Renal cortex interstitium (tissue), 11 donors: ENCODE results near the gene PFN4. TPM values are rescaled to one million over a fixed set of nuclear protein-coding genes. Genes with fewer than 3 reads are reported as not detected.

Experiments used
- DNase-seq, 11 donors: peaks; one replicate each; pipeline ENCODE4 v3.0.0-alpha.2; 2013; ENCODE audit warnings: low read depth in 9 of 11, low spot score in 4 of 11; ENCODE audit errors: extremely low read depth in 1 of 11
- polyA plus RNA-seq, 3 donors: library from polyadenylated mRNA; unstranded; fragments of 120-200 nt; gene quantifications; one replicate each; pipeline ENCODE4 v1.2.1, GENCODE V29; 2013; ENCODE audit not compliant: insufficient read length in 3 of 3

PFN4 gene
- polyA plus RNA-seq, 3 donors: 1.5 to 3.5 (median 2.6) TPM

DNA sequence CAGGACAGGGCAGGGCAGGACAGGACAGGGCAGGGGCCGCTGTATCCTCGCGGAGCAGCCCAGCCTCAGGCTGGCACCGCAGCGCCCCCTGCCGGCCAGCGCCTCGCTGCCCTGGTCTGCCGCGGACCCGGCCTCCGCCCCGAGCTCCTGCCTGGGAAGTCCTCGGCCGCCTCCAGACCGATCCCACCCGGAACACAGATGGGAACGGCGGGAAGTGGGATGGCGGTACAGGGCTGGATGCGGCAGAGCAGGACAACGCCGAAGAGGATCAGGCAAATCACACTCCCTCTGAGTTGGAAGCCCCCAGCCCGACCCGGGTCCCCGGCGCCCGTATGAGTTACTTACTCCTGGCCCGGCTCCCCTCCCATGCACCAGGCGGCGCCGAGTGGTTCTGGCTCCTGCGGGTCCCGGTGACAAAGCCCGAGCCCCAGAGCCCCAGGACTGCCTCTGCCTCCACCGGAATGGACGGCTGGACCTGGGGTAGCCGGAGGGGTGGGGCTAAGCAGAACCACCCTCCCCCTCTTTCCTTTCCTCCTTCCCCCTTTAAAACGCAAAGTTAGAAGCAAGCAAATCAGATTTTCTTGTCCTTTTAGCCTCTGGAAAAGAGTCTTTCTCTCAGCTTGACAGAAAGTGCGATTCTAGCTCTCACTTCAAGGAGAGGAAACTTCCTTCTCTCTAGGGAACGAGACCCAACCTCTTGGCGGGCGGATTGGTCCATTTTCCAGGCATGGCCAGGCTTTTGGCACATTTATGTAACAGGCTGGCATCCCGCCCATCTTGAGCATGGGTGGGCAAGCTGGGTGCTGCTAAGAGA lies 38.5 kb downstream of the PFN4 start, which contains the start of gene TP53I3:
TP53I3 (minus strand) TSS at position 449 of the 814 bp plus-strand sequence. CDS start 508 bp downstream, outside the sequence.
- peak; percentile 69 to 92 (median 87) for DNase-seq

DNA sequence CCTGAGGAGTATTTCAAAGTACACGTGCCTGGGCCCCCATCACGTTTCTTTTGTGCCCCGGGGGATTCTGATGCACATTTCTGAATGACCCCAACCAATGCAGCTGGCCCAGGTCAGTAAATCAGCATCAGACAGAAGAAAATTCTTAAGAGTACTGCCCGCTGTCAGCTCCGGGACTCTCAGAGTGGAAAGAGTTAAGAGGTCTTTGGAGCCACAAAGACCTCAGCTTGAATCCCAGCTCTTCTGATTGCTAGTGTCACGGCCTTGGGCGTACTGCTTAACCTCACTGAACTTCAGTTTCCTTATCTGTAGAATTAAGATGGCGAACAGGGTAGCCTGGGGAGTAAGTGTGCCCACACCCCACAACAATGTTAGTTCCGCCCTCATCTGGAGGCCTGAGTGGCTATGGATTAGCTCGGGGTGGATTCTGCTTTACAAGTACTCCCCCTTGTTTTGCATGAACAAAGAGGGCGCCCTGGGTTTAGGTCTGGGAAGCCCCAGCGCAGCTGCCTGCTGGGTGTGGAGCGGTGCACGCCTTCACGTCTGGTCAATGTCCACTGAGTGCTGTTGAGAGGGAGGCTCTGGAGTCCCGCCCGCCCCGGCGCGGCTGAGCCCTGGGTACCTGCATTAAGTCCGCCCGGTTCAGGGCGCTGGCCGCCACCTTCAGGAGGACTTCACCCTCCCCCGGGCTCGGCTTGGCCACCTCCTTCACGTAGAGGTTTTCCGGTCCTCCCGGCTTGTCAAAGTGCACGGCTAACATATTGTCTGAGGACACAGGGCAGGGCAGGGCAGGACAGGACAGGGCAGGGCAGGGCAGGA lies 39.4 kb downstream of the PFN4 start:
- peak in 10 of 11 donors; percentile 48 to 77 (median 67) for DNase-seq

DNA sequence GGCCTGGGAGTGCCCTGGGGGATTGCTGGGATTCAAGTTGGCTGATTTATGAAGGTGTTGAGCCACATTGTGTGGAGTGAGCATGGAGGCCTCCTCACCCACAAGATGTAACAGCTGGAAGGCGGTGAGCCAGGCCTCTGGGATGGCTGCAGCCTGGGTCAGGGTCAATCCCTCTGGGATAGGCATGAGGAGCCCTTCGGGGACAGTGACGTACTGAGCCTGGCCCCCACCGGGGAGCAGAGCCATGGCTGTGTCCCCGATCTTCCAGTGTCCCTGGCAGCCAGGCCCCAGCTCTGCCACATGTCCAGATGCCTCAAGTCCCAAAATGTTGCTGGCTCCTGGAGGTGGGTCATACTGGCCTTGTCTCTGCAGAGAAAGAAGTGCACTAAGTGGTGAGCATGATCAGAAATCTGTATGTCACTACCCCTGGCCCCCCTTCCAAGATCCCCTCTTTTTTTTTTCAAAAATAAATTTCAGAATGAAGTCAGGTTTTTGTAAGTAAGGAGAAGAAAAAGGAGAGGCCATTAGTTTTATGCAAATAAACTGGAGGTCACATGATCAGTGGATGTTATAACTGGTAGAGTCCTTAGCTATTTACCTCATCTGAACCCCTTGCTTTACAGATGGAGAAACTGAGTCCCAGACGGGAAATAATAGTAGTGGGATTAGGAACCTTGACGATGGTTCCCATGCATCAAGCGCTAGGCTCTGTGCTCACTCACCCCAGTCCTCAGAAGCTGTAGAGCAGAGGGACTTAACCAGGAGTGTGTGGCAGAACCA lies 40.2 kb downstream of the PFN4 start:
- DNase-seq: no peak

DNA sequence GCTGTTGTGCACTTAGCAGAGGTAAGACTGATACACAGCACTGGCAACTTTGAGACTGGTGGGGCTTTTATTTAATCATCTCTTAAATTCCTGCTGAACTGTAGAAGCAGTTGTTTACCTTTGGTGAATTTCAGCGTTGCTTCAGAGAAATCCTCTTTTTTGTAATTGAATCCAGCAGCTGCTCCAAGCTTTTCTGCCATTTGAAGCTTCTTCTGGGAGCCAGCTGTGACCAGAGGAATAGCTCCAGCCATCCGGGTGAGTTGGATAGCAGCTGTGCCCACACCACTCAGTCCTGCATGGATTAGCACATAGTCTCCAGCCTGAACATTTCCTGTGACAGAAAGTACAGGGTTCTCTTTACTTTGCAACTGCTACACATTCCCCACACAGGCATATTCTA lies 42.4 kb downstream of the PFN4 start:
- no peak for DNase-seq

DNA sequence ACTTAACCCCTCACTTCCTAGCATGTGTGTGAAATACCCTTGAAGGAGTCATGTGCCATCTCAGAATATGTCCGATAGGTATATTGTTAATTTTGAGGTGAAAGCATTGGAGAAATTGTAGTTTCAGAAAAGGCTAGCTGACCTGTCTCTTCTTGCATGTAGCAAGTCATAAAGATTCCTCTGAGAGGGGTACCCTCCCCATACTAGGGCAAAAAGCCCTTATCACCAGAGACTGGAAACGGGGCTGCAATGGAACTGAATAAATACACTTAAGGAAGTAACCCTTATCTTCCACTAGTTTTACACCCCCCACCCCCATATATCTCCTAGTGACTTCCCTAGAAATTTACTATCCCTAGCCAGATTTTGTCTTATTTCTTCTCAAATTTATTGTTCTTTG lies 45.3 kb downstream of the PFN4 start:
- DNase-seq: no peak

DNA sequence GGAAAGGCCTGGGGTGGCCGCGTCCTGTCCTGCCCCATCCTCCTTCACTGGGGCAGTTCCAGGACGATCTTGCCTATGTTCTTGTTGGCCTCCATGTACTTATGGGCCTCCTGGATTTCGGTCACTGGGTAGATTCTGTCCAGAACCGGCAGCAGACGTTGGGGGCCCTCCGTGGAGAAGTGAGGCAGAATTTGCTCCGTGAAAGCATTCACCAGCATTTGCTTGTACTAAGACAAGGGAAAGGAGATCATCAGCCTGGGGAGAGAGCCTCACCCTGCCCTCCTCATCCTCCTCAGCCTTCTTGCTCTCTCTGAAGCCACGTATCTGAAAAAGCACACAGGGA lies 45.6 kb downstream of the PFN4 start:
- no peak for DNase-seq

DNA sequence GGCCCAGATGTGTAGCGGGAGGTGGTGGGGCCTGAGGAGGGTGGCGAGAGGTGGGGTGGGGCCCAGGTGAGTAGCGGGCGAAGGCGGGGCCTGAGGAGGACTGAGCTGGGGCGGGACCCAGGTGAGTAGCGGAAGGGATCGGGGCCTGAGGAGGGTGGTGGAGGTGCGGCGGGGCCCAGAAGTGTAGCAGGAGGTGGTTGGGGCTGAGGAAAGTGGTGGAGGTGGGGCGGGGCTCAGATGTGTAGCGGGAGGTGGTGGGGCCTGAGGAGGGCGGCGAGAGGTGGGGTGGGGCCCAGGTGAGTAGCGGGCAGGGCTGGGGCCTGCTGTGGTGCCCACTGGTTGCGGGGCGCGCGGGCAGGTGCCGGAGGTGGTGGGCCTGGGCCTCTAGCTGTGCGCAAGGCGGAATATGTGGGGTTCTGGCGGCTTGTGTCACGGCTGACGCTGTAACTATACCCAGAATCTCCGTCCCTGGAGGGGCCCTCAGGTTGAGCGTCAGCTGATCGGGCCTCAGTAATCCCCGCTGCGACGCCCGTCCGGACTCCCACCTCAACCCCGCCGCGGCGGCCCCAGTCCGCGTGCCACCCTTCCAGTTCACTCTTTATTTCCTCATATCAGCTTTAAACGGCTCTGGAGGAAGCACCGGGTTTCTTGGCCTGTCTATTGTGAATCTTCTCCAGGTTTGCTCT lies 46.1 kb downstream of the PFN4 start:
- peak in 4 of 11 donors; percentile 11 to 28 (median 12) for DNase-seq

DNA sequence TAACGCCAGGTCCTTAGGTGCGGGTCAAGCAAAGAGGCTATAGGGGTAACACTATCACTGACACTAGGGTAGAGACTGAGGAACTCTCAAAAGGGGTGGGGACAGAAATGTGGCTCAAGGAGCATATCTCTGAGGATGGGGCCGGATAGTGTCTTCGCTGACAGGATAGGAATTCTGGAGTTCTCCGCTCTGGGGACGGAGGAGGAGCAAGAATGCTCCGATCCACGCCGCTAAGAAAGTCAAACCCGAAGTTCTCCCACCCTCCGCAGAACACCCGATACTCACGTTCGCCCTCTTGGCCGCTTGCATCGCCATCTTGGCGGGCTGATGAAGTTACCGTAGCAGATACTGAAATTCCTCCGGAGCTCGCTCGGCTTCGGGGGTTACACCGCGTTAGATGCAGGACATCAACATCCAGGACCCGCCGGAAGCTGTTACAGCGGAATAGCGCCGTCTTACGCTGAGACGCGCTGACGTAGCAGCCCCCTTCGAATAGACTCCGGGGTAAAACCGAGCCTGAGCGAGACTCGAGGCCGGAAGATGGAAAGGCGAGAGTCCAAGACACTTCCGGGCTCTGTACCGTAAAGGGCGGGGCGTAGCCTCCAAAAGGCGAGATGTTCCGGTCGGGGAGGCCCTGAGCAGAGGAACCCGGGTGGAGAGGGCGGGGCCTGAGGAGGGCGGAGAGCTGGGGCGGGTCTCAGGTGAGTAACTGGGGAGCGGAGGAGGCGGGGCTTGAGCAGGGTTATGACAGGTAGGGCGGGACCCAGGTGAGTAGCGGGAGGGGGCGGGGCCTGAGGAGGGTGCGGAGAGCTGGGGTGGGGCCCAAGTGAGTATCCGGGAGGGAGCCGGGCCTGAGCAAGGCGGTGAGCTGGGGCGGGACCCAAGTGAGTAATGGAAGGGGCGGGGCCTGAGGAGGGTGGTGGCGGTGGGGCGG lies 47.0 kb downstream of the PFN4 start, which contains the start of gene SF3B6:
SF3B6 (minus strand) TSS at position 412 of the 934 bp plus-strand sequence; CDS start at position 315, 97 bp downstream.
- peak; percentile 95 to 99 (median 98) for DNase-seq

DNA sequence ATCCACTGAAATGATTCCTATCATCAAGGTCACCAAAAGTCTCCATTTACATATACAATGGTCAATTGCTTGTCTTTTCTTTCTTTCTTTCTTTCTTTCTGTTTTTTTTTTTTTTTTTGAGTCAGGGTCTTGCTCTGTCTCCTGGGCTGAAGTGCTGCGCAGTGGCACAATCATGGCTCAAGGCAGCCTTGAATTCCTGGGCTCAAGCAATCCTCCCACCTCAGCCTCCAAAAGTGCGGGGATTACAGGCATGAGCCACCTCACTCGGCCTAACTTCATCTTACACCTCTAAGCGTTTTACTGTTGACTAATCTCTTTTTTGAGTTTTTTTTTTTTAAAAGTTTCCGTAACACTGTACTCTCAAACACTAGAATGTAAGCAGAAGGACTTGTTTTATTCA lies 47.9 kb downstream of the PFN4 start:
- no peak for DNase-seq

DNA sequence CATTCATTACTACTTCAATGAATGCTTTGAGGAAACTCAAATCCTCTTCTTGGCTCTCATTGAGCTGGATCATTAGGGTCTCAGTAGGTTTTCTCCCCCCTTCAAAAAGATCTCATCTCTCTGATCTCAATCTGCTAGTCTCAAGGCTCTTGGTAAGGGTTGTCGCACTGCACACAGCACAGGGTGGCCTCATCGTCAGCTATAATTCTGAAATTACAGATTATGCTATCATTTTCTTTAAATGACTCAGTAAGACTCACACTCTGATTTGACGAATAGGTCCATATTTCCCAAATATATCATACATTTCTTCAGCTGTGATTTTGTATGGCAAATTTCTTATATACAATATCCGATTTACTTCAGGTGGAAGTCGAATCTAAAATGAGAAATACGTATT lies 49.3 kb downstream of the PFN4 start:
- no peak for DNase-seq

DNA sequence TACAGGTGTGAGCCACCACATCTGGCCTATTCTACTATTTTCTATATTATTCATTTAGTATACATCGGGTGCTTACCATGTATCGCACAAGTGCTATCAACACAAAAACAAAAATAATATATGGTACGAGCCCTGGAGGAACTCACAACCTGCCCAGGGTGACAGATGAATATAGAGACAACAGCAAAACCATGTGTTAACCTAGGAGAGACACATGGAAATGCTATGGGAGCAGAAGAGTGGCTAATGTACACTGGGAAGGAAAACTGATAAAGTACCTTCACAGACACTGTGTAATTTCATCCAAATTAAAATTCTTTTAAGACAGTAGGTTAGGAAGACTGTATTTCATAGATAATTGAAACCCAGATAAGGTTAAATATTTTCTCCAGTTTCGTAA lies 50.9 kb downstream of the PFN4 start:
- no peak for DNase-seq

DNA sequence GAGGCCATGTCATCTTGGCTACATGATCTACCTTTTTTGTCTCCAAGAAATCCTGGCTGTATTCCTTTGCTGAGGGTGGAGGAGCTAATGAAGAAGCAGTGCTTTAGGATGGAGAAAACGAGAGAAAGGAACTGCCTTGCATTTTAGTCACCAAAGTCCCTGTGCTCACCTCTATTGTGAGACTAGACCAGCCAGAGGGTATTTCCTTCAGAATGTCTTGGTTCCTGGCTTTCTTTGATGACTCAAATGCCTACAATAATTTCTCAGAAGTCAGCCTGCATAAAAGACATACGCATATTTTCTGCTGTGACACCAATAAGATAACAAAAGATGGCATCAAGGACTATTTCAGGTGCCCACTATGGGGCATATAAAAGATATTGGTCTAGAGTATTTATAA lies 57.8 kb downstream of the PFN4 start:
- no peak for DNase-seq

Other genes starting within 250 kb of the PFN4 start
- gene ATAD2B, start 196.2 kb downstream of the PFN4 start, polyA plus RNA-seq: 10 to 100 TPM; 16.6 to 21.0 (median 20.9) TPM
- 10 to 100 TPM; 16.1 to 22.9 (median 17.0) TPM for gene UBXN2A, start 182.9 kb downstream of the PFN4 start, polyA plus RNA-seq
- gene MFSD2B, start 113.2 kb downstream of the PFN4 start, polyA plus RNA-seq: 1 to 10 TPM; 2.1 to 3.9 (median 3.4) TPM
- 10 to 100 TPM; 14.5 to 15.4 (median 15.1) TPM for gene WDCP, start 75.9 kb downstream of the PFN4 start, polyA plus RNA-seq
- gene FKBP1B, start 73.6 kb downstream of the PFN4 start, polyA plus RNA-seq: 10 to 100 TPM in 2 of 3 donors, 1 to 10 TPM in 1; 9.4 to 10.5 (median 10.4) TPM
- 100 to 1,000 TPM; 128 to 165 (median 160) TPM for gene SF3B6, start 47.0 kb downstream of the PFN4 start, polyA plus RNA-seq
- gene TP53I3, start 38.5 kb downstream of the PFN4 start, polyA plus RNA-seq: 10 to 100 TPM; 38.2 to 48.8 (median 48.2) TPM
- gene FAM228B, start 135 bp upstream of the PFN4 start, polyA plus RNA-seq: 10 to 100 TPM; 23.1 to 30.8 (median 29.1) TPM
- gene FAM228A, start 51.7 kb upstream of the PFN4 start, polyA plus RNA-seq: 1 to 10 TPM in 2 of 3 donors, under 1 TPM in 1; 0.68 to 1.3 (median 1.2) TPM
- gene ITSN2, start 237.2 kb upstream of the PFN4 start, polyA plus RNA-seq: 10 to 100 TPM; 23.5 to 31.2 (median 25.1) TPM